Hematopoietic multipotent progenitor cell treated with erythropoietin and hydrocortisone succinate and interleukin-3 and kit ligand, for 17 days (in vitro differentiated cells): ENCODE data around the gene DYNLT4.

Source experiments
- DNase-seq: peaks from one replicate; pipeline ENCODE4 v3.0.0-alpha.2; 2015; ENCODE audit warnings: low spot score

DYNLT4 gene

DNA sequence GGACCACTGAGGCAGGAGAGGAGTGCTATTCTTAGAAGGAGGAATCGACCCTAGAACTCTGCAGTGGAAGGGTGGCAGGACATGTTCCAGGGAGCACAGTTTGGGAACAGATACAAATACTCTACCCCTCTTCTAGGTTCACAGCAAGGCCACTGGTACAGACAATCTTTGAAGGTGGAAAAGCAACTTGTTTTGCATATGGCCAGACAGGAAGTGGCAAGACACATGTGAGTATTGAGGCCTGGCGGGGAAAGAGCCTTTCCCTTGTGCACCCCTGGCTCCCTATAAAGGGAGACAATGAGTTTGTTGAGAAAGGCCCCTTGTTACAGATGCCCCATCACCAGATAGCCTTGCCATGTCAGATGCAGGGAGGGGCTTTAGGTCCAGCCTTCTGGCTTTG, 49.7 kb downstream of the DYNLT4 start:
- no peak for DNase-seq
